ENCODE data around the gene OR2K2.
"Not testable (repeated sequence)": the region's sequence is repeated elsewhere in the genome, so short reads cannot be mapped to it uniquely, and the experiment has no call there.

The OR2K2 gene

DNA sequence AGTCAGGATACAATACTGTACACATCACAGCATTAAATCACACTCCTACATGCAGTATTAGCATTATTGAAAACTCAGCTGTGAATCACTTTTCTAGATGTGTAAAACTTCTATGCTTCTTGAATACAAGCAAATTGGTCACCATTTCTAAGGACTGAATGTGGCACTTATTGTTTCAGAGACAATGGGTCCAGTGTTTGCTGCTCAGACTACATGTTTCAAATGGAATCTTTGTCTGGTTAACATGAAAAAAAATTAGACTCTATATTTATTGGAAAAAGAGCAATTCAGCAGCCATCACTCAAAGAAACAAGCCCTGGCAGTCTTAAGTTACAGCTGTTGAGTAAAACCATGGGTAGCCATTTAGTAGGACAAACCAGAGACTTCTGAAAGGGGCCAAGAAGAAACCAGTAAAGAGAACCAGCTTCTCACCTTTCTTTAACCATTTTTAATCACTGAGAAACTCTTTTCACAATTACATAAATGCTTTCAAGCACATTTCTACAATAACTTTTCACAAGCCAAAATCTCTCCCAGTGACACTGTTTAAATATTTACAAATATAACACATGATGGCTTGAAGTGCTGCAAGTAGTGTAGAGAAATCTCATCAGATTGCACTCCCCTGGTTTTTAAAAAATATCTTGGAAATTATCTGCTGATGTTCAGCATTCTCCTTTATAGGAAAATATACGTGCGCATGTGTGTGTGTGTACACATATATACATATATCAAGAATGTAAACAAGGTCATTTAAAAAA, 35.2 kb downstream of the OR2K2 start:
- H3K27me3 ChIP-seq (ENCODE audit: insufficient read depth, low read length): no peaks in the 10 kb centered on the region
- H3K27ac ChIP-seq (ENCODE audit: low read length): no peak overlapping the region
- peaks cover 5% of the 10 kb centered on the region; the same call in 1 of the 2 replicates for H3K9me3 ChIP-seq (ENCODE audit: insufficient read depth, low read depth, low read length)
- peaks cover 5% of the 10 kb centered on the region; the same call in 1 of the 2 replicates for H3K4me1 ChIP-seq (ENCODE audit: insufficient read depth, low read length)
- no peak overlapping the region for H3K9ac ChIP-seq (ENCODE audit: low read depth, low read length)
- no peaks in the 10 kb centered on the region for H3K36me3 ChIP-seq (ENCODE audit: insufficient read depth, low read depth, low read length)
- H3K4me3 ChIP-seq (ENCODE audit: low read length): no peak overlapping the region

GRCh38 chr9:111287127-111287526, 42.9 kb downstream of the OR2K2 start:
- Histone ChIP-seq H3K9me3 (ENCODE audit: insufficient read depth, low read depth, low read length) (no peaks in the 10 kb centered on the region), H3K4me1 (ENCODE audit: insufficient read depth, low read length) (no peaks in the 10 kb centered on the region), H3K36me3 (ENCODE audit: insufficient read depth, low read depth, low read length) (no peaks in the 10 kb centered on the region), H3K4me3 (ENCODE audit: low read length) (no peak overlapping the region), H3K27me3 (ENCODE audit: insufficient read depth, low read length) (no peaks in the 10 kb centered on the region), H3K27ac (ENCODE audit: low read length) (no peak overlapping the region), H3K9ac (ENCODE audit: low read depth, low read length) (no peak overlapping the region)

GRCh38 chr9:111284703-111285102, 45.3 kb downstream of the OR2K2 start:
- Histone ChIP-seq H3K36me3 (ENCODE audit: insufficient read depth, low read depth, low read length) (no peaks in the 10 kb centered on the region), H3K4me1 (ENCODE audit: insufficient read depth, low read length) (no peaks in the 10 kb centered on the region), H3K9ac (ENCODE audit: low read depth, low read length) (no peak overlapping the region), H3K9me3 (ENCODE audit: insufficient read depth, low read depth, low read length) (no peaks in the 10 kb centered on the region), H3K4me3 (ENCODE audit: low read length) (no peak overlapping the region), H3K27ac (ENCODE audit: low read length) (no peak overlapping the region), H3K27me3 (ENCODE audit: insufficient read depth, low read length) (no peaks in the 10 kb centered on the region)

DNA sequence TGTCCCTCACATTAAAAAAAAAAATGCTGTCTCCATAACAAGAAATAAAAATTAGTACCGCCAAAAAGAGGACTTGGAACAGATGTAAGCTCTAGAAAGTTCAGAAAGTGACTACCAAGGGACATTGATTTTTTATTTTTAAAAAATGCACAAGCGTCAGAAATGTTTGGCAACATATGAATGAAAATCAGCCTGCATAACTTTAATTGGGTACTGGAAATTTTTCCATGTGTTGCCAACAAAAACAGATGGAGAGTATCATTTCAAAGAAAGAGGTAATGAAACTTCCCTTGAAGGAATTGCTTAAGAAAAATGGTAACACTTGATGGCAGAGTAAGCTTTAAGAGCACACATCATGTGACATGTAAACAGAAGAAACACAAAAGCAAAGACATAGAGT, 47.2 kb downstream of the OR2K2 start:
- Histone ChIP-seq H3K4me3 (ENCODE audit: low read length) (no peak overlapping the region), H3K4me1 (ENCODE audit: insufficient read depth, low read length) (no peaks in the 10 kb centered on the region), H3K9me3 (ENCODE audit: insufficient read depth, low read depth, low read length) (no peaks in the 10 kb centered on the region), H3K27ac (ENCODE audit: low read length) (no peak overlapping the region), H3K9ac (ENCODE audit: low read depth, low read length) (no peak overlapping the region), H3K36me3 (ENCODE audit: insufficient read depth, low read depth, low read length) (no peaks in the 10 kb centered on the region), H3K27me3 (ENCODE audit: insufficient read depth, low read length) (no peaks in the 10 kb centered on the region)

GRCh38 chr9:111280795-111281194, 49.2 kb downstream of the OR2K2 start:
- not testable (repeated sequence) for H3K4me1 ChIP-seq (ENCODE audit: insufficient read depth, low read length); H3K27me3 ChIP-seq (ENCODE audit: insufficient read depth, low read length); H3K4me3 ChIP-seq (ENCODE audit: low read length); H3K27ac ChIP-seq (ENCODE audit: low read length); H3K9ac ChIP-seq (ENCODE audit: low read depth, low read length); H3K36me3 ChIP-seq (ENCODE audit: insufficient read depth, low read depth, low read length); H3K9me3 ChIP-seq (ENCODE audit: insufficient read depth, low read depth, low read length)

All from iPS-20b (cell line).